HK-2 (cell line): ENCODE data around the gene YRDC.
"Not testable (repeated sequence)": the region's sequence is repeated elsewhere in the genome, so short reads cannot be mapped to it uniquely, and the experiment has no call there.

Experiments
- DNase-seq: peaks from one replicate; pipeline ENCODE4 v3.0.0-alpha.2; 2018; ENCODE audit not compliant: unreplicated experiment

YRDC gene

GRCh38 chr1:37771440-37771839 is 36.6 kb downstream of the YRDC start:
- DNase-seq: not testable (repeated sequence)

GRCh38 chr1:37767488-37767887 is 40.5 kb downstream of the YRDC start:
- no peak for DNase-seq

- no peak for DNase-seq
Measured at GRCh38 chr1:37765916-37766664, 41.9 kb downstream of the YRDC start.

GRCh38 chr1:37764888-37765441 is 43.0 kb downstream of the YRDC start, which contains the start of gene EPHA10:
TSS of gene EPHA10 (minus strand) at chr1:37765120. CDS start at chr1:37765066, 54 bp downstream.
- no peak for DNase-seq

GRCh38 chr1:37764414-37764825 is 43.6 kb downstream of the YRDC start:
- DNase-seq: peak; percentile 34

- DNase-seq: no peak
Measured at GRCh38 chr1:37763791-37764413, 44.1 kb downstream of the YRDC start.

GRCh38 chr1:37762516-37762915 is 45.5 kb downstream of the YRDC start:
- no peak for DNase-seq

- DNase-seq: no peak
Measured at GRCh38 chr1:37761416-37762095, 46.5 kb downstream of the YRDC start.

GRCh38 chr1:37759451-37759850 is 48.6 kb downstream of the YRDC start:
- DNase-seq: no peak

GRCh38 chr1:37755951-37756560 is 52.0 kb downstream of the YRDC start:
- DNase-seq: no peak

GRCh38 chr1:37755290-37755689 is 52.7 kb downstream of the YRDC start:
- DNase-seq: peak; percentile 56

GRCh38 chr1:37753473-37754321 is 54.3 kb downstream of the YRDC start:
- DNase-seq: no peak
